Loucy (cell line): ENCODE results near the gene LDLRAD4.

Experiments
- CTCF ChIP-seq: fragments of 200-600 bp; sonication (generic); conservative IDR thresholded peaks from 2 replicates; pipeline ENCODE4 v1.5.1; 2014; ENCODE audit warnings: mild to moderate bottlenecking, antibody characterized with exemption, low read length
- EZH2phosphoT487 ChIP-seq: fragments of 200-600 bp; IDR thresholded peaks from 2 replicates; pipeline ENCODE4 v1.6.1; 2018; ENCODE audit warnings: antibody characterized with exemption, mild to moderate bottlenecking, moderate library complexity, borderline replicate concordance

GRCh38 chr18:13398631-13399030 lies 180.1 kb downstream of the LDLRAD4 start:
- TF ChIP-seq CTCF (no peak), EZH2phosphoT487 (no peak)
